ENCODE results near the gene IMPG1. TPM values are rescaled to one million over a fixed set of nuclear protein-coding genes. Genes with fewer than 3 reads are reported as not detected.

IMPG1 gene
- total RNA-seq, 1 experiment from 2014 or later, result not detected

DNA sequence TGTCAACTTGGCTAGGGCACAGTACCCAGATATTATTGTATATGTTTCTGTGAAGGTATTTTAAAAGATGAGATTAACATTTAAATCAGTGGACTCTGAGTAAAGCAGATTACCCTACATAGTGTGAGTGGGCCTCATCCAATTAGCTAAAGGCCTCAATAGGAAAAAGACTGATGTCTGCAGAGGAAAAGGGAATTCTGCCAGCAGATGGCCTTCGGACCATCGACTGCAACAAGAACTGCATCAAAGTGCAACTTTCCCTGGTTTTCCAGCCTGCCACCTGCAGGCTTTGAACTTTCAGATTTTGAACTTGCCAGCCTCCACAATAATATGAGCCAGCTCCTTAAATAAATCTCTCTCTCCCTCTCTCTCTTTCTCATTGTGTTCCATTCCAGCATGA lies 80.5 kb downstream of the IMPG1 start:
- H3K27ac ChIP-seq (ENCODE audit: insufficient read length, low read depth, low read length), result no peak overlapping the region
- Mint-ChIP-seq H3K4me3 (no peak overlapping the region), H3K27ac (no peak overlapping the region), H3K4me1 (peaks cover 42 to 43% of the 10 kb centered on the region in 2 experiments), H3K9me3 (peaks cover 4 to 7% of the 10 kb centered on the region in 2 experiments; a peak in 3 of 5 replicates), H3K36me3 (ENCODE audit: insufficient read depth in 1 of 3, low read depth in 3 of 3) (peaks cover 0 to 3% (median 0%) of the 10 kb centered on the region in 3 experiments; a peak in 1 of 7 replicates), H3K27me3 (ENCODE audit: low read depth) (peaks cover 21% of the 10 kb centered on the region)
- H3K9me3 ChIP-seq (ENCODE audit: control insufficient read depth, low read depth, low read length), result no peaks in the 10 kb centered on the region
- peak; percentile 36 for DNase-seq
- H2BK20ac ChIP-seq (ENCODE audit: low read depth, low read length, poor library complexity, severe bottlenecking), result no peak overlapping the region
- peaks cover 4% of the 10 kb centered on the region; the same call in 1 of the 2 replicates for H3K4me1 ChIP-seq (ENCODE audit: insufficient read depth, low read length)
- no peak overlapping the region for H2BK5ac ChIP-seq (ENCODE audit: insufficient read length, low read length)
- no peak overlapping the region for H3K9ac ChIP-seq (ENCODE audit: extremely low read depth, insufficient read length, low read length)
- no peak overlapping the region for H2BK12ac ChIP-seq (ENCODE audit: insufficient read length, low read depth, low read length)
- no peaks in the 10 kb centered on the region for H3K23me2 ChIP-seq (ENCODE audit: insufficient read length, low read depth, low read length, poor library complexity, severe bottlenecking)
- WGBS (ENCODE audit: extremely low coverage, insufficient read length, low lambda C conversion rate), result no CpG with 5 or more reads among the region's 2 CpGs
- H3K56ac ChIP-seq (ENCODE audit: insufficient read length, low read depth, low read length), result no peak overlapping the region
- no peak overlapping the region for H3K4me2 ChIP-seq (ENCODE audit: insufficient read depth, insufficient read length, low read length)
- no peak overlapping the region for H2AFZ ChIP-seq (ENCODE audit: low read length)
- H4K5ac ChIP-seq (ENCODE audit: insufficient read length, low read depth, low read length), result no peak overlapping the region
- H4K91ac ChIP-seq (ENCODE audit: insufficient read length, low read depth, low read length), result no peak overlapping the region
- H3K14ac ChIP-seq (ENCODE audit: insufficient read depth, low read length), result no peak overlapping the region
- no peaks in the 10 kb centered on the region for H3K79me1 ChIP-seq (ENCODE audit: insufficient read depth, low read depth, low read length, poor library complexity, severe bottlenecking)
- no peak overlapping the region for H2AK5ac ChIP-seq (ENCODE audit: insufficient read length, low read length)
- H3T11ph ChIP-seq (ENCODE audit: low read length), result no peak overlapping the region
- no peak overlapping the region for H3K23ac ChIP-seq (ENCODE audit: insufficient read length, low read depth, low read length)
- no peak overlapping the region for H4K8ac ChIP-seq (replicated peaks; ENCODE audit: insufficient read length, low read depth, low read length)
- no peaks in the 10 kb centered on the region for H4K20me1 ChIP-seq (ENCODE audit: control insufficient read depth, insufficient read depth, insufficient read length)
- no peaks in the 10 kb centered on the region for H3K27me3 ChIP-seq (ENCODE audit: insufficient read depth, low read length)
- H2BK15ac ChIP-seq (ENCODE audit: low read depth, low read length), result no peak overlapping the region
- no peak overlapping the region for H3K18ac ChIP-seq (ENCODE audit: insufficient read length, low read depth, low read length)
- H3K79me2 ChIP-seq (ENCODE audit: insufficient read depth, low read length), result no peaks in the 10 kb centered on the region
- TF ChIP-seq, protein P1, sequence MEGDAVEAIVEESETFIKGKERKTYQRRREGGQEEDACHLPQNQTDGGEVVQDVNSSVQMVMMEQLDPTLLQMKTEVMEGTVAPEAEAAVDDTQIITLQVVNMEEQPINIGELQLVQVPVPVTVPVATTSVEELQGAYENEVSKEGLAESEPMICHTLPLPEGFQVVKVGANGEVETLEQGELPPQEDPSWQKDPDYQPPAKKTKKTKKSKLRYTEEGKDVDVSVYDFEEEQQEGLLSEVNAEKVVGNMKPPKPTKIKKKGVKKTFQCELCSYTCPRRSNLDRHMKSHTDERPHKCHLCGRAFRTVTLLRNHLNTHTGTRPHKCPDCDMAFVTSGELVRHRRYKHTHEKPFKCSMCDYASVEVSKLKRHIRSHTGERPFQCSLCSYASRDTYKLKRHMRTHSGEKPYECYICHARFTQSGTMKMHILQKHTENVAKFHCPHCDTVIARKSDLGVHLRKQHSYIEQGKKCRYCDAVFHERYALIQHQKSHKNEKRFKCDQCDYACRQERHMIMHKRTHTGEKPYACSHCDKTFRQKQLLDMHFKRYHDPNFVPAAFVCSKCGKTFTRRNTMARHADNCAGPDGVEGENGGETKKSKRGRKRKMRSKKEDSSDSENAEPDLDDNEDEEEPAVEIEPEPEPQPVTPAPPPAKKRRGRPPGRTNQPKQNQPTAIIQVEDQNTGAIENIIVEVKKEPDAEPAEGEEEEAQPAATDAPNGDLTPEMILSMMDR (conservative IDR thresholded peaks at IDR 0.05), result peak; percentile 40; the same call in 2 of the 3 replicates
- no peak overlapping the region for H2BK120ac ChIP-seq (ENCODE audit: low read depth, low read length, poor library complexity, severe bottlenecking)
- H3K4ac ChIP-seq (ENCODE audit: low read depth, low read length), result no peak overlapping the region
